ENCODE data around the gene GFRA1. TPM values are rescaled to one million over a fixed set of nuclear protein-coding genes. Genes with fewer than 3 reads are reported as not detected.

GFRA1 gene, protein sequence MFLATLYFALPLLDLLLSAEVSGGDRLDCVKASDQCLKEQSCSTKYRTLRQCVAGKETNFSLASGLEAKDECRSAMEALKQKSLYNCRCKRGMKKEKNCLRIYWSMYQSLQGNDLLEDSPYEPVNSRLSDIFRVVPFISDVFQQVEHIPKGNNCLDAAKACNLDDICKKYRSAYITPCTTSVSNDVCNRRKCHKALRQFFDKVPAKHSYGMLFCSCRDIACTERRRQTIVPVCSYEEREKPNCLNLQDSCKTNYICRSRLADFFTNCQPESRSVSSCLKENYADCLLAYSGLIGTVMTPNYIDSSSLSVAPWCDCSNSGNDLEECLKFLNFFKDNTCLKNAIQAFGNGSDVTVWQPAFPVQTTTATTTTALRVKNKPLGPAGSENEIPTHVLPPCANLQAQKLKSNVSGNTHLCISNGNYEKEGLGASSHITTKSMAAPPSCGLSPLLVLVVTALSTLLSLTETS
- polyA plus RNA-seq (2011; rRNA removed) (6.8 and 7.5 TPM in 2 replicates), polyA minus RNA-seq (2011; rRNA and poly(A)+ RNA removed) (5.7 and 6.3 TPM in 2 replicates)

- TF ChIP-seq, protein P1, sequence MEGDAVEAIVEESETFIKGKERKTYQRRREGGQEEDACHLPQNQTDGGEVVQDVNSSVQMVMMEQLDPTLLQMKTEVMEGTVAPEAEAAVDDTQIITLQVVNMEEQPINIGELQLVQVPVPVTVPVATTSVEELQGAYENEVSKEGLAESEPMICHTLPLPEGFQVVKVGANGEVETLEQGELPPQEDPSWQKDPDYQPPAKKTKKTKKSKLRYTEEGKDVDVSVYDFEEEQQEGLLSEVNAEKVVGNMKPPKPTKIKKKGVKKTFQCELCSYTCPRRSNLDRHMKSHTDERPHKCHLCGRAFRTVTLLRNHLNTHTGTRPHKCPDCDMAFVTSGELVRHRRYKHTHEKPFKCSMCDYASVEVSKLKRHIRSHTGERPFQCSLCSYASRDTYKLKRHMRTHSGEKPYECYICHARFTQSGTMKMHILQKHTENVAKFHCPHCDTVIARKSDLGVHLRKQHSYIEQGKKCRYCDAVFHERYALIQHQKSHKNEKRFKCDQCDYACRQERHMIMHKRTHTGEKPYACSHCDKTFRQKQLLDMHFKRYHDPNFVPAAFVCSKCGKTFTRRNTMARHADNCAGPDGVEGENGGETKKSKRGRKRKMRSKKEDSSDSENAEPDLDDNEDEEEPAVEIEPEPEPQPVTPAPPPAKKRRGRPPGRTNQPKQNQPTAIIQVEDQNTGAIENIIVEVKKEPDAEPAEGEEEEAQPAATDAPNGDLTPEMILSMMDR (IDR thresholded peaks at IDR 0.05; ENCODE audit: low read depth, low read length) = no peak
- peaks cover 57% of the 10 kb centered on the region for H3K27me3 ChIP-seq (ENCODE audit: control insufficient read depth, insufficient read depth, low read length)
- ChIA-PET POLR2A (interaction anchor here (1.7 kb wide), 1 partner anchor 61 kb away, joined by 5 read pairs; no protein-coding TSS in a partner anchor), CTCF (interaction anchor here (0.6 to 1.8 kb wide), 6 partner anchors 9 to 482 kb away, joined by 3 to 5 read pairs (median 4); no protein-coding TSS in a partner anchor)
- DNase-seq (ENCODE audit: low read depth, low spot score) = no peak
- H3K27ac ChIP-seq (ENCODE audit: low read depth, low read length) = no peak within 1 kb of the TSS
- H3K4me3 ChIP-seq (ENCODE audit: low read depth, low read length) = peak within 1 kb of the TSS; percentile 51
- peaks cover 3% of the 10 kb centered on the region; the same call in 1 of the 2 replicates for H3K9me3 ChIP-seq (ENCODE audit: control insufficient read depth, insufficient read depth, low read length)
These were observed at the start of gene GFRA1 for GRCh38 chr10:116272440-116273283. Gene GFRA1 (minus strand): TSS chr10:116273206. CDS start chr10:116272029, 1,177 bp downstream.

DNA sequence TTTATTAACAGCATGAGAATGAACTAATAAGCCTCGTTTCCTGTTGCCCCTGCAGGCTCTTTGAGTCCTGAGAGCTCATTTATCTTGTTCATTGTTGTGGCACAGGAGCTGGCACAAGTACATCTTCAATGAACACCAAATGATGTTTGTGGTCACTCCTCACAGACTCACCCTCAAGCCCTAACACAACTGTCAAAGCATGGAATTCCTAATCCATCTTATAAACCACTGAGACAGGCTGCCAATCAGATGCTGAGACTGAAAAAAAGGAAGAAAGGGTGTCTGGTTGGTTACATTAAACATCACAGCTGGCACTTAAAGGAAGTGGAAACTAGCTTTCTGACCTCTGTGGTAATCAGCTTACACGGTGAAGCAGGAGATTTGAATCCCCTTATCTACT lies 43.5 kb upstream of the GFRA1 start:
- Histone ChIP-seq H3K4me3 (ENCODE audit: low read depth, low read length) (no peak overlapping the region), H3K9me3 (ENCODE audit: control insufficient read depth, insufficient read depth, low read length) (no peaks in the 10 kb centered on the region), H3K27ac (ENCODE audit: low read depth, low read length) (no peak overlapping the region), H3K27me3 (ENCODE audit: control insufficient read depth, insufficient read depth, low read length) (no peaks in the 10 kb centered on the region)
- TF ChIP-seq, protein P1 (IDR thresholded peaks at IDR 0.05; ENCODE audit: low read depth, low read length) = no peak
- CTCF ChIA-PET = interaction anchor here (1.4 kb wide), 1 partner anchor 29 kb away, joined by 4 read pairs; no protein-coding TSS in a partner anchor
- POLR2A ChIA-PET = no interaction called here
- no peak for DNase-seq (ENCODE audit: low read depth, low spot score)

DNA sequence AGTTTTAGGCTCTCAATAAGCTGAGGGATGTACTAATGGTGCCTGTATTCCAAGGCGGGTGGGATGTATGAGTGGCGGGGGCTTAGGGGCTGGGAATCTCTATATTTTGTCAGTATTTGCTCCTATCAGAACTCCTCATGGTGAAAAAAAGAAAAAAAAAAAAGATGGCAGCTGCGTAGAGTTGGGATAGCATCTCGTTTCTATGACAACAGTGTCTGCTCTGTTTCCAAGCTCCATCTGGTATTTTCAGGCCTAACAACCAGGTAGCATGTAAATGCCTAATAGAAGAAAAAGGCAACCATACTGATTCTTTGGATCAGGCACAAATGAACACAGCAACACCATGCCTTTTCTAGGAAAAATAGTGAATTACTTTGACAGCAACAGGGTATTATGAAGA lies 39.5 kb upstream of the GFRA1 start:
- CTCF ChIA-PET = no interaction called here

DNA sequence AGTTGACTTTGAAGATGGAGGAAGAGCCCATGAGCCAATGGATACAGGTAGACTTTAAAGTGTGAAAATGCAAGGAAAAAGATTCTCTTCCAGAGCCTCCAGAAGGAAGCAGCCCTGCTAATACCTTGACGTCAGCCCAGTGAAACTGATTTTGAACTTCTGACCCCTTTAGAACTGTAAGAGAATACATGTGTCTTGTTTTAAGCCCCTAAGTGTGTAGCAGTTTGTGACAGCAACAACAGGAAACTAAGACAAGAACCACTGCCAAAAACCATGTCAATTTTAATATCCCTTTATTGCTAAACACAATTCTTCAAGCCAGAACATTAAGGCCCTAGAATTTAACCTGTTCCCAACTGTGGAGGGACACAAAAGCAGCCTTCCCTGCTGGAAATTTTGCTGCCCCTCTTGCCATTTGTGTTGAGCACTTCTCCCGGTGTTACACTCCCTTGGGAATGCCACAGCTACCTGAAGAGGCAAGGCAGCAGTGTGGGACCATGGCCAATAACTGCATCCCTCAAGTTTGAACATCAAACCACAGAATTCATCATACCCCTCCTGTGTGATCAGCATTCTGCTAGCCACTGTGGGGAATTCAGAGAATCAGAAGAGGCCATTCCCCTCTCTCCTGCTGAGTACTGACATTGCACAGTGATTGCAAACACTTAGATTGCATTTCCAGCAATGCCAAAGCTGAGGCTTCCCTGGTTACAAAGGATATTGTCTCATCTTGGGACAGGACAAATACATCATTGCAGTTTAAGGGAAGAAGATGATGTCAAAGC lies 38.9 kb upstream of the GFRA1 start:
- Histone ChIP-seq H3K27ac (ENCODE audit: low read depth, low read length) (no peak overlapping the region), H3K4me3 (ENCODE audit: low read depth, low read length) (no peak overlapping the region), H3K9me3 (ENCODE audit: control insufficient read depth, insufficient read depth, low read length) (no peaks in the 10 kb centered on the region), H3K27me3 (ENCODE audit: control insufficient read depth, insufficient read depth, low read length) (no peaks in the 10 kb centered on the region)
- TF ChIP-seq, protein P1 (IDR thresholded peaks at IDR 0.05; ENCODE audit: low read depth, low read length) = no peak
- CTCF ChIA-PET = no interaction called here
- no peak for DNase-seq (ENCODE audit: low read depth, low spot score)
- POLR2A ChIA-PET = no interaction called here

More for the DNA sequence above, 39.5 kb upstream of the GFRA1 start:
- TF ChIP-seq, protein P1 (IDR thresholded peaks at IDR 0.05; ENCODE audit: low read depth, low read length) = no peak
- POLR2A ChIA-PET = no interaction called here
- Histone ChIP-seq H3K27ac (ENCODE audit: low read depth, low read length) (no peak overlapping the region), H3K4me3 (ENCODE audit: low read depth, low read length) (no peak overlapping the region), H3K9me3 (ENCODE audit: control insufficient read depth, insufficient read depth, low read length) (no peaks in the 10 kb centered on the region), H3K27me3 (ENCODE audit: control insufficient read depth, insufficient read depth, low read length) (no peaks in the 10 kb centered on the region)
- DNase-seq (ENCODE audit: low read depth, low spot score) = no peak
